Middle frontal gyrus (tissue), 1 donor: ENCODE measurements around the gene RPS26.
"Not testable (repeated sequence)": the region's sequence is repeated elsewhere in the genome, so short reads cannot be mapped to it uniquely, and the experiment has no call there.

Experiments
- DNase-seq: peaks from one replicate; pipeline ENCODE4 v3.0.0-alpha.2; 2015; ENCODE audit warnings: low spot score; ENCODE audit errors: extremely low spot score

RPS26 gene

DNA sequence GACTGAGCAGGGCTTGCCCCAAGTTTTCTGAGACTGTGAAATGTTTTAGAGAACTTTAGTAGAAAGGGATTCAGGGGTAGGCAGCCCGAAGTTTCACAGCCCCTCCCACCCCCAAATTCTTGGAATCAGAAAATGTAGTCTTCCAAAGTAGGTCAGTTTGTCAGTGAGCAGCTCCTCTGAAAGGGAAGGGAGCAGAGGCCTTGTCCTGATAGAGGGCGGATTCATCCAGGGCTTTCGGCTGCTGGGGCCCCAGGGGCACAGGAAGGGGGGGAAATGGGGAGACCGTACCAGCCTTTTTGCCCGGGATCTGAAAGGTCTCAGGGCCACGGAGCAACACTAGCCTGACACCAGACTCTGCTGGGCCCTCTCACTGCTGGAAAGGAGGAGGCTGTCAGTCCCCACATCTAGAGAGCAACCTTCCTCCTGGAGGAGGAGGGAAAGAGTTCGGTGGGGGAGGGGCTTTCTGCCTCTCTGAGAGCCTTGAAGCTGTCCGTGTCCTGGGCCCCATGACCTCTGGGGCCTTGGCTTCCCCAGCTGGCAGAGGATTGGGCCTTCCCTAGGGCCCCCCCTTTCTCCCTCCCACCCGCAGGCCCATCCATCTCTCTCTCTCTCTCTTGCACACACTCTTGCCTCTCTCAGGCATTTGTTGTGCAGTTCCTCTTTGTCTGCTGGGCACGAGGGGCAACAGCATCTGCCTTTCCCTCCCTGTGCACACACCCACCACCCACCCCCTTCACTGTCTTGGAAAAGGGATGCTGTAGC, 21.1 kb upstream of the RPS26 start, which contains the start of gene IKZF4:
Gene IKZF4, plus strand, starts transcription at position 621 of the 762 bp plus-strand sequence. CDS start 451 bp downstream, outside the sequence.
- no peak for DNase-seq

DNA sequence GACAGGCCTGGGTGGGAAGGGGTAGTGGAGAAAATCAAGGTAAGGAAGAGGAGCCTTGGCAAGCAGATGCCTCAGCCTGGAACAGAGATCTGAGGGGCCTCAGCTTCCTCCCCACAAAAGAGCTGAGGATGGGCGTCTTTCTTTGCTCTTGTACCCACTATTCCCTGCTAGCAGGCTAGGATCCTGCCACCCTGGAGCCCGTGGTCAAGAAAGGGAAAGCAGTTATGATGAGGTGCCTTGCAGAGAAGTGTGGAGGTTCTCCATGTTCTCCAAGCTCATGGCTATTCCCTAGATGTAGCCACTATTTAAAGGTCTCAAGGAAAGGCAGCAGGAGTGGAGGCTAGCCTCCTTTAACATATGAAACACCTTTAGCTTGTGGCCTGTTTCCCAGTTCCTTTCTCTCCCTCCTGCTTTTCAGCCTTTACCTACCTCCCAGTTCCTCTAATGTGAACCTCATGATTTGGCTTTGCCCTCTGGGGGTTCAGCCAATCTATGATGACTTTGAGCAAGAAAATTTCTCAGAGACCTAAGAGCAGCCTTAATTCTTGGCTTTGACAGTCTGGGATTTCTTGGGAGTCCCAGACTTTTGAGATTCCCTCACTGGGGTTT, 19.7 kb upstream of the RPS26 start:
- DNase-seq, result no peak

- DNase-seq, result no peak
These were observed 13.1 kb upstream of the RPS26 start for GRCh38 chr12:56028511-56029165.

- no peak for DNase-seq
These were observed 12.6 kb upstream of the RPS26 start for GRCh38 chr12:56029166-56029519.

DNA sequence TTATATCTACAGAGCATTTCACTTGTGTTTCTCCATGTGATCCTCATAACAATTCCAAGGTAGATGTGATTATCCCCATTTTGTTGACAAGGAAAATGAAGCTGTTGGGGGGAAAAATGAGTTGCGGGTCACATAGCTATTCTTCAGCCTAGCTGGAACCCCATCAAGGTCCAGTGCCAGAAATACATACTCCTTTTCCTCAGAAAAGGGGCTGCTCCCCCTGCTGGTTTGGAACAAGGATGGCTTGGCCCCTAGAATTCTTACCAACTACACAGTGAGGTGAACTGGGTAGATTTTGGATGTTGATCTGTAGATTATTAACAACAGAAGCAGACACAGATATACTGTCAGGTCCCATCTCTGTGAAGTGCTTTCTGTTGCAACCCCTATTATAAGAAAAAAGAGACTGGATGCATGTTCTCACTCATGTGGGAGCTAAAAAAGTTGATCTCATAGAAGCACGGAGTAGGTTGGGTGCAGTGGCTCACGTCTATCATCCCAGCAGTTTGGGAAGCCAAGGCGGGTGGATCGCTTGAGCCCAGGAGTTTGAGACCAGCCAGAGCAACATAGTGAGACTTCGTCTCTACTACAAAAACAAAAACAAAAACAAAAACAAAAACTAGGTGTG, 11.9 kb upstream of the RPS26 start:
- no peak for DNase-seq

- no peak for DNase-seq
These were observed 9.7 kb upstream of the RPS26 start for GRCh38 chr12:56031987-56032386.

DNA sequence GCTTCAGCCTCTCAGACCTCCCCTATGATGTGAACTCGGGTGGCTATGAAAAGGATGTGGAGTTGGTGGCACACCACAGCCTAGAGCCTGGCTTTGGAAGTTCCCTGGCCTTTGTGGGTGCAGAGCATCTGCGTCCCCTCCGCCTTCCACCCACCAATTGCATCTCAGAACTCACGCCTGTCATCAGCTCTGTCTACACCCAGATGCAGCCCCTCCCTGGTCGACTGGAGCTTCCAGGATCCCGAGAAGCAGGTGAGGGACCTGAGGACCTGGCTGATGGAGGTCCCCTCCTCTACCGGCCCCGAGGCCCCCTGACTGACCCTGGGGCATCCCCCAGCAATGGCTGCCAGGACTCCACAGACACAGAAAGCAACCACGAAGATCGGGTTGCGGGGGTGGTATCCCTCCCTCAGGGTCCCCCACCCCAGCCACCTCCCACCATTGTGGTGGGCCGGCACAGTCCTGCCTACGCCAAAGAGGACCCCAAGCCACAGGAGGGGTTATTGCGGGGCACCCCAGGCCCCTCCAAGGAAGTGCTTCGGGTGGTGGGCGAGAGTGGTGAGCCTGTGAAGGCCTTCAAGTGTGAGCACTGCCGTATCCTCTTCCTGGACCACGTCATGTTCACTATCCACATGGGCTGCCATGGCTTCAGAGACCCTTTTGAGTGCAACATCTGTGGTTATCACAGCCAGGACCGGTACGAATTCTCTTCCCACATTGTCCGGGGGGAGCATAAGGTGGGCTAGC, 7.0 kb upstream of the RPS26 start:
- no peak for DNase-seq

- no peak for DNase-seq
These were observed 4.6 kb upstream of the RPS26 start for GRCh38 chr12:56037161-56037560.

DNA sequence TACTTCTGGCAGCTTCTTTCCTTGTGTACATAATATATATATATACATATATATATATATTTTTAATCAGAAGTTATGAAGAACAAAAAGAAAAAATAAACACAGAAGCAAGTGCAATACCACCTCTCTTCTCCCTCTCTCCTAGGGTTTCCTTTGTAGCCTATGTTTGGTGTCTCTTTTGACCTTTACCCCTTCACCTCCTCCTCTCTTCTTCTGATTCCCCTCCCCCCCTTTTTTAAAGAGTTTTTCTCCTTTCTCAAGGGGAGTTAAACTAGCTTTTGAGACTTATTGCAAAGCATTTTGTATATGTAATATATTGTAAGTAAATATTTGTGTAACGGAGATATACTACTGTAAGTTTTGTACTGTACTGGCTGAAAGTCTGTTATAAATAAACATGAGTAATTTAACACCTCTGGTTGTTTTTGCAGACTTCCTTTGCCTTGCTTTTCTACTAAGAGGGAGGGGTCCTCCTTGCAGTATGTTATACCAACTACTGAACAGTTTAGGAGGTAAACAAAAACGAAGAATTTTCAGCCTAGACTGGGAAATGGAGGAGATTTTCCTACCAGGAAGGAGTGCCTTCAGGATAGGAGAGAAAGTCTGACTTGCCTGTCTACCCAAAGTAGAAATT, 3.6 kb upstream of the RPS26 start:
- DNase-seq, result no peak

- DNase-seq, result no peak
These were observed 1.6 kb upstream of the RPS26 start for GRCh38 chr12:56040151-56040550.

- DNase-seq, result no peak
These were observed 661 bp upstream of the RPS26 start for GRCh38 chr12:56040963-56041551.

GRCh38 chr12:56042430-56042813, 704 bp downstream of the RPS26 start:
- DNase-seq, result not testable (repeated sequence)

GRCh38 chr12:56042843-56043242, 1.1 kb downstream of the RPS26 start:
- no peak for DNase-seq

GRCh38 chr12:56046027-56046780, 4.5 kb downstream of the RPS26 start:
- no peak for DNase-seq

- DNase-seq, result no peak
These were observed 11.7 kb downstream of the RPS26 start for GRCh38 chr12:56053407-56053893.

DNA sequence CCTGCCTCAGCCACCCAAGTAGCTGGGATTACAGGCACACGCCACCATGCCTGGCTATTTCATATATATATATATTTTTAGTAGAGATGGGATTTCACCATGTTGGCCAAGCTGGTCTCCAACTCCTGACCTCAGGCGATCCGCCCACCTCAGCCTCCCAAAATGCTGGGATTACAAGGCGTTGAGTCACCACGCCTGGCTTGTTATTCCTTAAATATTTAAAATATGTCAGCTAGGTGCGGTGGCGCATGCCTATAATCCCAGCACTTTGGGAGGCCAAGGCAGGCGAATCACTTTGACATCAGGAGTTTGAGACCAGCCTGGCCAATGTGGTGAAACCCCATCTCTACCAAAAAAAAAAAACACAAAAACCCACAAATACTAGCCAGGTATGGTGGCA, 18.2 kb downstream of the RPS26 start:
- not testable (repeated sequence) for DNase-seq

- DNase-seq, result no peak
These were observed 20.3 kb downstream of the RPS26 start for GRCh38 chr12:56061982-56062381.

DNA sequence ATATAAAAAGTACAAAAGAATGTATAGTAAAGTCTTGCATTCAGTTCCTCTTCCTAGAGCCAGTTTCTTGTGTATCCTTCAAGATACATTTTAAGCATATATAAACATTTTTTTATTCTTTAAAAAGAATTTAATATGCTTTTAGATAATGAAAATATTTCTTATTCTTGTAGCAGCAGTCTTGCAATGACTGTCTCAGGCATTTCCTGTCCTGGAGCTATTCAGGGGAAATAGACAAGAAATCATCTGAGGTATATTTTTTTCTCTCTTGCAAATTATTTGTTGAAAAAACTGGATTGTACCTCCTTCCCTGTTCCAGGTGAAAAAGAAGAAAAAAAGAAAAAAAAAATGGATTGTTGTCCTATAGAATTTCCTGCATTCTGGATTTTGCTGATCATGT, 21.3 kb downstream of the RPS26 start:
- DNase-seq, result no peak

DNA sequence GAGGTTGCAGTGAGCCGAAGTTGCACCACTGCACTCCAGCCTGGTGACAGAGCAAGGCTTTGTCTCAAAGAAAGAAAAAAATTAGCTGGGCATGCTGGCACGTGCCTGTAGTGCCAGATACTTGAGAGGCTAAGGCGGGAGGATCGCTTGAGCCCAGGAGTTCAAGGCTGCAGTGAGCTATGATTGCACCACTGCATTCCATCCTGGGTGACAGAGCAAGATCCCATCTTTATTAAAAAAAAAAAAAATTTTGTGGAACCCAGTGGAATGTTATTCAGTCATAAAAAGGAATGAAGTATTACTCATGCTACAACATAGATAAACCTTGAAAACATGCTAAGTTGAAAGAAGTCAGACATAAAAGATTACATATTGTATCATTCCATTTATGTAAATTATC, 29.9 kb downstream of the RPS26 start:
- DNase-seq, result no peak

DNA sequence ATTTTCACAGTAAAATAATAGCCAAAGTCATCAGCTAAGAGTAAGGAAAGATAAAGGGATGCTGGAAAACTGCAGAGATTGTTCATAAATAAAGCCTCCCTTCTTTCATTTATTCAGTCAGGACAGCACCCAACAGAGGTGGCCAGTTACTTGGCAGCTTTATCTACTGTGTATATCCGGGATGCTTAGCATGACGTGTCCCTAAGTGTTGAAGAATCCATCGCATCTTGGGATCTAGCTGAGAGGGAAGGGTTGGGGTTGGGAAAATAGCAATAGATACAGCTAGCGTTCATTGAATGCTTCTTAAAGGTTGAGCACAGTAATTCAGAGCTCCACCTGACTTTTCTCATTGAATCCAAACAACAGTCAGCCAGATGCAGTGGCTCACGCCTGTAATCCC, 32.7 kb downstream of the RPS26 start:
- DNase-seq, result no peak
